Heart left ventricle (tissue), 16 donors: ENCODE data around the gene ACTA2. TPM values are rescaled to one million over a fixed set of nuclear protein-coding genes. Genes with fewer than 3 reads are reported as not detected.

Experiments
- ATAC-seq, 4 donors: fragments of 200-7000 bp; cut with Tn5 transposase; one replicate each; pipeline ENCODE4 v1.9.1; 2020 to 2022; ENCODE audit warnings: moderate library complexity in 4 of 4, mild to moderate bottlenecking in 3 of 4, moderate number of reproducible peaks in 1 of 4
- DNase-seq, 5 donors: peaks; one replicate each; pipeline ENCODE4 v3.0.0-alpha.2; 2020
- H3K27ac ChIP-seq, 12 donors: fragments of 200-600 bp; sonication (generic) in 4 of 12; one replicate each; pipeline versions ENCODE4 v1.5.0 to v1.8.0; 2016 to 2022; ENCODE audit warnings: mild to moderate bottlenecking in 2 of 12
- H3K27me3 ChIP-seq, 9 donors: fragments of 200-600 bp; sonication (generic) in 2 of 9; one replicate each; pipeline versions ENCODE4 v1.5.1 to v1.8.0; 2016 to 2022; ENCODE audit warnings: mild to moderate bottlenecking in 3 of 9
- H3K36me3 ChIP-seq, 9 donors: fragments of 200-600 bp; sonication (generic) in 2 of 9; one replicate each; pipeline versions ENCODE4 v1.5.0 to v1.8.0; 2018 to 2022; ENCODE audit warnings: mild to moderate bottlenecking in 2 of 9
- H3K4me1 ChIP-seq, 12 donors: fragments of 200-600 bp; sonication (generic) in 4 of 12; one replicate each; pipeline versions ENCODE4 v1.5.0 to v1.8.0; 2016 to 2022; ENCODE audit warnings: mild to moderate bottlenecking in 3 of 12
- H3K4me3 ChIP-seq, 12 donors: fragments of 200-600 bp; sonication (generic) in 4 of 12; one replicate each; pipeline versions ENCODE4 v1.5.0 to v1.8.0; 2017 to 2022; ENCODE audit warnings: mild to moderate bottlenecking in 9 of 12, moderate library complexity in 4 of 12
- H3K9me3 ChIP-seq, 12 donors: fragments of 200-600 bp; sonication (generic) in 4 of 12; one replicate each; pipeline versions ENCODE4 v1.5.0 to v1.8.0; 2016 to 2022; ENCODE audit warnings: mild to moderate bottlenecking in 1 of 12
- POLR2A ChIP-seq, 2 donors: fragments of 450-650 bp; IDR thresholded peaks; one replicate each; pipeline ENCODE4 v1.6.1; 2017; ENCODE audit warnings: antibody characterized with exemption in 2 of 2, mild to moderate bottlenecking in 2 of 2, moderate library complexity in 2 of 2
- WGBS, 4 donors: extraction: QIAGEN DNeasy Blood & Tissue Kit in 2 of 4; methylation state at CpG; one replicate each; pipeline versions ENCODE4 v1.1.5 to v1.1.7; 2013 to 2018; 5-methylcytosine and 5-hydroxymethylcytosine counted together
- intact Hi-C, 10 donors: fragments of 100-400 bp; cut with DNase I; formaldehyde crosslinking; loops; one replicate each; pipeline versions ENCODE4 v1.11.1 to v1.14.2; 2022
- polyA plus RNA-seq, 2 donors: library from polyadenylated mRNA; stranded (reverse); fragments of 200-250 nt; gene quantifications; one replicate each; pipeline ENCODE4 v1.2.3, GENCODE V29; 2013
- total RNA-seq, 9 donors: library from RNA; depleted of rRNA in 2 of 9; stranded (reverse); fragments of >200 nt in 2 of 9; fragmentation: NEBNext Ultra II Directional in 3 of 9; extraction: Animal tissue kit (Norgen Biotek cat#: 25700) in 3 of 9; gene quantifications; one replicate each; pipeline versions ENCODE4 v1.1.0 to v1.2.4, GENCODE V29; 2016 to 2023
- TF ChIP-seq, protein P1 (sequence below), 12 donors: fragments of 200-600 bp; sonication (generic) in 4 of 12; IDR thresholded peaks; one replicate each; pipeline versions ENCODE4 v1.5.0 to v1.8.0; 2018 to 2022; ENCODE audit warnings: antibody characterized with exemption in 12 of 12, mild to moderate bottlenecking in 5 of 12
- donor health status: ischemic (EF 13 %, LVEDD 7.1; RV severe dilation, severe dysfunction).
- donor health status: healthy with polysubstance abuse.
- donor health status: DM: no; HTN: yes; CAD: no.
- donor health status: DM: no; HTN: no; CAD: no.
- donor health status: ischemic (EF 25% LVEDD 6.9; RV normal size, moderate dysfunction).
- donor health status: ischemic (EF 25% LVEDD 5.7; RV mildly dilated, moderate dysfunction).
- donor health status: healthy.
- donor health status: DM: yes; HTN: yes; CAD: no.
- donor health status: ischemic (EF 35%, LVEDD 5.7; RV mildly dilated, moderate dysfunction).
- donor health status: nonischemic (EF 11% LVEDD 7.7; RV severe dilation, severe dysfunction).
- donor health status: DM: yes; HTN: yes; CAD: no.
- donor health status: PGD.
- donor health status: ischemic (EF 29% LVEDD 5.4; RV normal size, mild dysfunction).
- donor health status: nonischemic (EF 23%, LVEDD 6.1; RV moderate dilation, normal function).

The ACTA2 gene
- total and polyA plus RNA-seq, 11 donors, result 70.9 to 244 (median 110) TPM

DNA sequence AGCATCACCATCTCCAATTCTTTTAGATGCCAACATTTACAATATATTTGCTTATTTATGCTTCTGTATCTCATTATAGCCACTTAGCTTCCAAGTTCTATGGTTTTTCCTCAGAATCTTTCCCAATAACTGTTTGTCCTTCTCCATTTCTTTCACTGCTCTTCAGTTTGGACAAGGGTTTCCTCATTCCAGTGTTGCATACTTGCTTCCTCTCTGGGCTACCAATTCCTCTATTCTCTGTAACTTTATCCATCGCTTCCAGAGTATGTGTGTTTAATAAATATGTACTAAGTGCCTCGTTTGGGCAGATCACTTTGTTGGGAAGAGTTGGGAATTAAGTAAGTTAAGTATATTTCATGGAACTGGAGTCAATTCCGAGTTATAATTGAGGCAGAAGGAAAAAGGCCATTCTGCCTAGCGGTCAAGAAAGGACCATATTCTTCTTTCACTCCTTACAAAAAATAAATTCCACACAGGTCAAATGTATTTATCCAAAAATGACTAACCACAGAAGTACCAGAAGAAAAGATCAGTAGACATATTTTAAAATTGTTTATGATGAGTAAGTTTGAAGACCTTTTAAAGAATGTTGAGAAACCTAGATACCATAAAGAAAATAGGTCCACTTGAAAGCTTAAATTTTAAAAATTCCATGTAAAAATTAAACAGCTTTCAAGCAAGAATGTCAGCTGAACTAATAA, 61.7 kb downstream of the ACTA2 start:
- Histone ChIP-seq H3K27me3 (no peaks in the 10 kb centered on the region), H3K27ac (no peak overlapping the region), H3K4me3 (no peak overlapping the region), H3K4me1 (peaks cover 0 to 37% (median 4%) of the 10 kb centered on the region in 12 donors), H3K36me3 (no peaks in the 10 kb centered on the region), H3K9me3 (no peaks in the 10 kb centered on the region)
- DNase-seq, result no peak
- TF ChIP-seq, protein P1, sequence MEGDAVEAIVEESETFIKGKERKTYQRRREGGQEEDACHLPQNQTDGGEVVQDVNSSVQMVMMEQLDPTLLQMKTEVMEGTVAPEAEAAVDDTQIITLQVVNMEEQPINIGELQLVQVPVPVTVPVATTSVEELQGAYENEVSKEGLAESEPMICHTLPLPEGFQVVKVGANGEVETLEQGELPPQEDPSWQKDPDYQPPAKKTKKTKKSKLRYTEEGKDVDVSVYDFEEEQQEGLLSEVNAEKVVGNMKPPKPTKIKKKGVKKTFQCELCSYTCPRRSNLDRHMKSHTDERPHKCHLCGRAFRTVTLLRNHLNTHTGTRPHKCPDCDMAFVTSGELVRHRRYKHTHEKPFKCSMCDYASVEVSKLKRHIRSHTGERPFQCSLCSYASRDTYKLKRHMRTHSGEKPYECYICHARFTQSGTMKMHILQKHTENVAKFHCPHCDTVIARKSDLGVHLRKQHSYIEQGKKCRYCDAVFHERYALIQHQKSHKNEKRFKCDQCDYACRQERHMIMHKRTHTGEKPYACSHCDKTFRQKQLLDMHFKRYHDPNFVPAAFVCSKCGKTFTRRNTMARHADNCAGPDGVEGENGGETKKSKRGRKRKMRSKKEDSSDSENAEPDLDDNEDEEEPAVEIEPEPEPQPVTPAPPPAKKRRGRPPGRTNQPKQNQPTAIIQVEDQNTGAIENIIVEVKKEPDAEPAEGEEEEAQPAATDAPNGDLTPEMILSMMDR (IDR thresholded peaks at IDR 0.05), result no peak
- no peak for TF ChIP-seq POLR2A (IDR thresholded peaks at IDR 0.05)
- intact Hi-C loops, result no loop called here
- WGBS, 4 donors, result 95 to 97% (median 96%) methylated on average over 4 of the region's 4 CpGs
- ATAC-seq, result no peak

DNA sequence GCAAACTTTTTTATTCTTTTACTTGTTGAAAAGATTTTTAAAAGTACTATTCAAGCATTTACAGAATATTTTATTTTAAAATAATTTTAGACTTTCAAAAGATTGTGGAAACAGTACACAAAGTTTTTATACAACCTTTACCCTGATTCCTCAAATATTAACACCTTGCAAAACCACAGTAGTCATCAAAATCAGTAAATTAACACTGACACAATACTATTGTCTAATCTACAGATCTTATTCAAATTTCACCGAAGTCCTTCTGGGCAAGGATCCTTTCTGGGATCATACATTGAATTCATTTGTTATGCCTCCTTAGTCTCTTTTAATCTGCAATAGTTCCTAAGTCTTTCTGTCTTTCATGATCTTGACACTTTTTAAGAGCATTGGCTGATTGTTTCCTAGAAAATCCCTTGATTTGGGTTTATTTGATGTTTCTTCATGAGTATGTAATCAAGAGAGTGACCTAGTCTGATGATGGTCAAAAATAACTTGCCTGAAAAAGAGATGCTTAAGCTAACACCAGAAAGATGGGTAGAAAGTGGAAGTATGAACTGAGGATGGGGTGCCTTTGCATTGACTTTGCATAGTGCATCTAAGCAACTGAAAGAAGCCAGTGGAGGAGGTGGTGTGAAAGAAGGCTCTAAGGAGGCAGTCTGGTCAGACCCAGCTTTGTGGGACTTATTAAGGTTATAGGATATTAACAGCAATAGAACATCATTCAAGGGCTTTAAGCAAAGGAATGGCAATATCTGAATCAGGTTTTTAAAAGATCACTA, 62.8 kb downstream of the ACTA2 start:
- Histone ChIP-seq H3K27me3 (no peaks in the 10 kb centered on the region), H3K4me3 (no peak overlapping the region), H3K27ac (no peak overlapping the region), H3K4me1 (peaks cover 0 to 37% (median 4%) of the 10 kb centered on the region in 12 donors), H3K9me3 (no peaks in the 10 kb centered on the region), H3K36me3 (no peaks in the 10 kb centered on the region)
- intact Hi-C loops, result no loop called here
- DNase-seq, result no peak
- 93 to 98% (median 95%) methylated on average over 1 of the region's 1 CpG for WGBS, 4 donors
- ATAC-seq, result no peak
- TF ChIP-seq, protein P1 (IDR thresholded peaks at IDR 0.05), result no peak
- no peak for TF ChIP-seq POLR2A (IDR thresholded peaks at IDR 0.05)

DNA sequence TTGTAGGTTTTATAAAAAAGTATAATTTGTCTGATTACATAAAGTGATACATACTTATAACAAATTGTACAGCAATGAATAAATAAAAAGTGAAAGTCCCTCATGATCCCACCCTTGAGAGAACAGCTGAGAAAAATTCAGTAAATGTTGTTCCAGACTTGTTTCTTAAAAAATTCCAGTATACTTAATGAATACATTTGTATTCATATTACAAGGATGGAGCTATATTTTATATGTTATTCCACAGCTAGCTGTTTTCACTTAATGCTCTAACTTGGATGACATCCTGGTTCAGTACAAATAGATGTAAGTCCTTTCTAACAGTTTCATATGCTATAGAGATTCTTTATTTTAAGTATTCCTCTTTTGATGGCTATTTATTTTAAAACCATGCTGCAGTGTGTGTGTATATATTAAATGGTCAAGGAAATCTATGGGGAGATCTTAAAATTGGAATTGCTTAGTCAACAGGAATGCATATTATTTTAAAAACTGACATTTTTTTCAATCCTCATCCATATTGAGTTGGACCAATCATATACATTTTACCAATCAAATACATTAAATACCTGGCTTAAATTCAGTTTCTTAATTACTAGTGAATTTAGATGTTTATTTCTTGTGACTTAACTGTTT, 63.6 kb downstream of the ACTA2 start:
- DNase-seq, result no peak
- Histone ChIP-seq H3K27ac (no peak overlapping the region), H3K9me3 (no peaks in the 10 kb centered on the region), H3K36me3 (no peaks in the 10 kb centered on the region), H3K4me1 (peaks cover 0 to 40% (median 3%) of the 10 kb centered on the region in 12 donors), H3K27me3 (no peaks in the 10 kb centered on the region), H3K4me3 (no peak overlapping the region)
- TF ChIP-seq POLR2A (IDR thresholded peaks at IDR 0.05), result no peak
- TF ChIP-seq, protein P1 (IDR thresholded peaks at IDR 0.05), result no peak
- intact Hi-C loops, result no loop called here
- ATAC-seq, result no peak

DNA sequence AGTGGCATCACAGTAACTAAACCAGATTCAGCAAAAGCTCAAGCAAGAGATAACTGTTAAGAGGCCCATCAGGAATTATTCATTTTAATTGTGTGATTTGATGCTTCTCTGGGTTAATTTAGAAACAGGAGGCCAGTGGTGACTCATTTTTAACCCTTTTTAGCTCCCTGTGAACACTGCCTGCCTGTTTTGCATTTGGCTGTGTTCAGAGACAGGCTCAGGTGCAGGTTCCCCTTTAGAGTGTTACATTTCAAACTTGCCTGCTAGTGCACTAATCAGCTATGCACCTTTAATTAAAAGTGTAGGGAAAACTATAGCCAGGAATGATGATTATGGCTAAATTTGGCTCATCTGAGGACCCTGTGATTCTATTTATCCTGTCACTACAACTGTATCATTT, 66.0 kb downstream of the ACTA2 start:
- TF ChIP-seq POLR2A (IDR thresholded peaks at IDR 0.05), result no peak
- TF ChIP-seq, protein P1 (IDR thresholded peaks at IDR 0.05), result no peak
- no peak for DNase-seq
- H3K27me3 ChIP-seq, result no peaks in the 10 kb centered on the region
- no peaks in the 10 kb centered on the region for H3K9me3 ChIP-seq
- H3K4me1 ChIP-seq, result peaks cover 0 to 59% (median 6%) of the 10 kb centered on the region in 12 donors
- ATAC-seq, result no peak
- no peak overlapping the region for H3K27ac ChIP-seq
- H3K4me3 ChIP-seq, result no peak overlapping the region
- intact Hi-C loops, result no loop called here
- no peaks in the 10 kb centered on the region for H3K36me3 ChIP-seq
